Adrenal gland (tissue), 12 donors: ENCODE measurements around the gene ST6GALNAC3. TPM values are rescaled to one million over a fixed set of nuclear protein-coding genes. Genes with fewer than 3 reads are reported as not detected.

Source experiments
- DNase-seq, 7 donors: peaks; one replicate each; pipeline ENCODE4 v3.0.0-alpha.2; 2019 to 2020
- H3K27ac ChIP-seq, 5 donors: fragments of 200-600 bp; sonication (generic) in 4 of 5; 1 replicate in 3 of 5; 2 replicates in 2 of 5; pipeline versions ENCODE4 v1.5.1 to v1.8.0; 2016 to 2020; ENCODE audit warnings: mild to moderate bottlenecking in 1 of 5
- H3K27me3 ChIP-seq: fragments of 200-600 bp; 2 replicates; pipeline ENCODE4 v1.8.0; 2021
- H3K36me3 ChIP-seq, 2 donors: fragments of 200-600 bp; replicated peaks in 1 of 2; 1 replicate in 1 of 2; 2 replicates in 1 of 2; pipeline versions ENCODE4 v1.5.1 to v1.8.0; 2018 to 2022
- H3K4me1 ChIP-seq, 2 donors: fragments of 200-600 bp; replicated peaks in 1 of 2; 1 replicate in 1 of 2; 2 replicates in 1 of 2; pipeline versions ENCODE4 v1.5.1 to v1.8.0; 2018 to 2021
- H3K4me3 ChIP-seq, 4 donors: fragments of 200-600 bp; sonication (generic) in 3 of 4; one replicate each; pipeline ENCODE4 v1.5.1; 2016 to 2018
- H3K9me3 ChIP-seq, 3 donors: fragments of 200-600 bp; sonication (generic) in 1 of 3; replicated peaks in 1 of 3; 1 replicate in 2 of 3; 2 replicates in 1 of 3; pipeline versions ENCODE4 v1.5.1 to v1.8.0; 2016 to 2021
- POLR2A ChIP-seq, 2 donors: fragments of 450-650 bp; IDR thresholded peaks; one replicate each; pipeline ENCODE4 v1.6.1; 2017; ENCODE audit warnings: antibody characterized with exemption in 2 of 2, mild to moderate bottlenecking in 2 of 2, moderate library complexity in 1 of 2
- WGBS, 4 donors: extraction: QIAGEN DNeasy Blood & Tissue Kit in 2 of 4; methylation state at CpG; one replicate each; pipeline versions ENCODE4 v1.1.5 to v1.1.7; 2013 to 2017; 5-methylcytosine and 5-hydroxymethylcytosine counted together
- intact Hi-C, 2 donors: fragments of 100-400 bp; cut with DNase I; formaldehyde crosslinking; loops; one replicate each; pipeline versions ENCODE4 v1.14.1 to v1.15.0; 2022 to 2023
- polyA plus RNA-seq, 3 donors: library from polyadenylated mRNA; stranded (reverse); fragments of 200-250 nt in 2 of 3; fragments of 350-450 nt in 1 of 3; fragmentation: Illumina TruSeq in 1 of 3; extraction: RNeasy Lipid Tissue Mini Kit (QIAGEN cat#74804) in 1 of 3; gene quantifications; one replicate each; pipeline ENCODE4 v1.2.3, GENCODE V29; 2013 to 2014
- total RNA-seq, 9 donors: library from RNA; depleted of rRNA in 4 of 9; stranded (reverse); fragments of >200 nt in 4 of 9; fragments of 120-200 nt in 1 of 9; fragmentation: NEBNext Ultra II Directional in 1 of 9; extraction: Animal tissue kit (Norgen Biotek cat#: 25700) in 1 of 9; gene quantifications; one replicate each; pipeline versions ENCODE4 v1.1.0 to v1.2.4, GENCODE V29; 2013 to 2023
- TF ChIP-seq, protein P1 (sequence below), 6 experiments: fragments of 450-650 bp in 4 of 6; fragments of 200-600 bp in 2 of 6; sonication (generic) in 1 of 6; IDR thresholded peaks; 1 replicate in 5 of 6; 2 replicates in 1 of 6; pipeline versions ENCODE4 v1.5.1 to v1.8.0; 2016 to 2021; ENCODE audit warnings: antibody characterized with exemption in 6 of 6, mild to moderate bottlenecking in 2 of 6, moderate library complexity in 1 of 6
- donor health status: healthy with polysubstance abuse.
- donor health status: Bipolar disorder and iron deficiency.
- donor health status: DM: yes; HTN: yes; CAD: no.
- donor health status: DM: no; HTN: no; CAD: no.
- donor health status: DM: no; HTN: no; CAD: no.
- donor health status: DM: yes; HTN: yes; CAD: no.

The ST6GALNAC3 gene
- total and polyA plus RNA-seq, 12 donors: 1.4 to 11.5 (median 5.9) TPM

DNA sequence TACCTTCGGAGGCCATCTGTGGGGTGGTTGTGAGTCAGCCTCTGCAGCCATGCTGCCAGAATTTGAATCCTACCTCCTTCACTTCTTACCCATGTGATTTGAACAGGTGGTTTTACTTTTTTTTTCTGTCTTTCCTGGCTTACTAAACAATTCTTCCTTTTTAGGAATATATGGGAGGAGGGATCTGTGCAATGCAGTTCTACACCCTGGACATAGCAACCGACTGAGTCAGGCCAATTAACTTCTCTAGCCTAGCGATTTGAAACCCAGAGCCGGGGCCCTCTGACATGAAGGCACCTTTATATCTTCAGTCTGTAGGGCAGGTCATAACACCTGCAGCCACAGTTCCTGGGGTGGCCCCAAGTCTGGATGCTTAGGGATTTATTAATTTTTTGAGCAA lies 83.6 kb downstream of the ST6GALNAC3 start:
- Histone ChIP-seq H3K36me3 (no peaks in the 10 kb centered on the region), H3K4me1 (peaks cover 5 to 8% of the 10 kb centered on the region in 2 donors), H3K27ac (no peak overlapping the region), H3K27me3 (no peaks in the 10 kb centered on the region), H3K9me3 (no peaks in the 10 kb centered on the region), H3K4me3 (no peak overlapping the region)
- intact Hi-C loops: no loop called here
- no peak for DNase-seq
- no peak for TF ChIP-seq POLR2A (IDR thresholded peaks at IDR 0.05)
- TF ChIP-seq, protein P1, sequence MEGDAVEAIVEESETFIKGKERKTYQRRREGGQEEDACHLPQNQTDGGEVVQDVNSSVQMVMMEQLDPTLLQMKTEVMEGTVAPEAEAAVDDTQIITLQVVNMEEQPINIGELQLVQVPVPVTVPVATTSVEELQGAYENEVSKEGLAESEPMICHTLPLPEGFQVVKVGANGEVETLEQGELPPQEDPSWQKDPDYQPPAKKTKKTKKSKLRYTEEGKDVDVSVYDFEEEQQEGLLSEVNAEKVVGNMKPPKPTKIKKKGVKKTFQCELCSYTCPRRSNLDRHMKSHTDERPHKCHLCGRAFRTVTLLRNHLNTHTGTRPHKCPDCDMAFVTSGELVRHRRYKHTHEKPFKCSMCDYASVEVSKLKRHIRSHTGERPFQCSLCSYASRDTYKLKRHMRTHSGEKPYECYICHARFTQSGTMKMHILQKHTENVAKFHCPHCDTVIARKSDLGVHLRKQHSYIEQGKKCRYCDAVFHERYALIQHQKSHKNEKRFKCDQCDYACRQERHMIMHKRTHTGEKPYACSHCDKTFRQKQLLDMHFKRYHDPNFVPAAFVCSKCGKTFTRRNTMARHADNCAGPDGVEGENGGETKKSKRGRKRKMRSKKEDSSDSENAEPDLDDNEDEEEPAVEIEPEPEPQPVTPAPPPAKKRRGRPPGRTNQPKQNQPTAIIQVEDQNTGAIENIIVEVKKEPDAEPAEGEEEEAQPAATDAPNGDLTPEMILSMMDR (IDR thresholded peaks at IDR 0.05): no peak
- 80 to 88% (median 86%) methylated on average over 4 of the region's 4 CpGs for WGBS, 4 donors

GRCh38 chr1:76160225-76160624 lies 85.7 kb downstream of the ST6GALNAC3 start:
- Histone ChIP-seq H3K9me3 (no peaks in the 10 kb centered on the region), H3K4me1 (no peaks in the 10 kb centered on the region), H3K27me3 (no peaks in the 10 kb centered on the region), H3K36me3 (no peaks in the 10 kb centered on the region), H3K27ac (no peak overlapping the region), H3K4me3 (no peak overlapping the region)
- TF ChIP-seq POLR2A (IDR thresholded peaks at IDR 0.05): no peak
- TF ChIP-seq, protein P1 (IDR thresholded peaks at IDR 0.05): no peak
- DNase-seq: no peak
- 83 to 94% (median 88%) methylated on average over 4 of the region's 4 CpGs for WGBS, 4 donors
- intact Hi-C loops: no loop called here

GRCh38 chr1:76161451-76161850 lies 86.9 kb downstream of the ST6GALNAC3 start:
- no peaks in the 10 kb centered on the region for H3K4me1 ChIP-seq
- H3K27ac ChIP-seq: no peak overlapping the region
- no peaks in the 10 kb centered on the region for H3K27me3 ChIP-seq
- TF ChIP-seq, protein P1 (IDR thresholded peaks at IDR 0.05): no peak
- TF ChIP-seq POLR2A (IDR thresholded peaks at IDR 0.05): no peak
- DNase-seq: no peak
- 87 to 95% (median 94%) methylated on average over 2 of the region's 2 CpGs for whole genome bisulfite sequencing, 4 donors
- H3K9me3 ChIP-seq: no peaks in the 10 kb centered on the region
- intact Hi-C loops: no loop called here
- H3K4me3 ChIP-seq: no peak overlapping the region
- no peaks in the 10 kb centered on the region for H3K36me3 ChIP-seq

- no peaks in the 10 kb centered on the region for H3K4me1 ChIP-seq
- TF ChIP-seq, protein P1 (IDR thresholded peaks at IDR 0.05): no peak
- no peak for TF ChIP-seq POLR2A (IDR thresholded peaks at IDR 0.05)
- H3K9me3 ChIP-seq: no peaks in the 10 kb centered on the region
- H3K36me3 ChIP-seq: no peaks in the 10 kb centered on the region
- H3K27me3 ChIP-seq: no peaks in the 10 kb centered on the region
- DNase-seq: no peak
- no peak overlapping the region for H3K27ac ChIP-seq
- intact Hi-C loops: no loop called here
- WGBS, 4 donors: 83 to 89% (median 89%) methylated on average over 5 of the region's 5 CpGs
- no peak overlapping the region for H3K4me3 ChIP-seq
Measured at GRCh38 chr1:76162254-76162653, 87.7 kb downstream of the ST6GALNAC3 start.
